HG03066 (cell line): Measurements from ENCODE around the gene ITCH.

Source experiments
- ATAC-seq: cut with Tn5 transposase; IDR thresholded peaks from one replicate; pipeline ENCODE4 v1.9.1; 2021; ENCODE audit warnings: low read depth; ENCODE audit not compliant: unreplicated experiment

The ITCH gene

GRCh38 chr20:34543463-34544056 lies 180.5 kb downstream of the ITCH start:
- no peak for ATAC-seq

GRCh38 chr20:34544109-34544796 lies 181.2 kb downstream of the ITCH start:
- ATAC-seq, result no peak

GRCh38 chr20:34546751-34547181 lies 183.7 kb downstream of the ITCH start:
- ATAC-seq, result no peak

GRCh38 chr20:34547844-34548613 lies 185.0 kb downstream of the ITCH start:
- ATAC-seq, result no peak

GRCh38 chr20:34549291-34549928 lies 186.3 kb downstream of the ITCH start:
- ATAC-seq, result no peak

GRCh38 chr20:34549929-34550305 lies 186.8 kb downstream of the ITCH start:
- ATAC-seq, result no peak

- no peak for ATAC-seq
Observed at GRCh38 chr20:34552569-34552968, 189.5 kb downstream of the ITCH start.

GRCh38 chr20:34553366-34553867 lies 190.3 kb downstream of the ITCH start:
- ATAC-seq, result no peak

GRCh38 chr20:34557936-34558319 lies 194.9 kb downstream of the ITCH start:
- no peak for ATAC-seq

- no peak for ATAC-seq
Observed at GRCh38 chr20:34558320-34559218, 195.5 kb downstream of the ITCH start, which contains the start of gene MAP1LC3A. TSS of gene MAP1LC3A (plus strand) at chr20:34558718. CDS start at chr20:34558869, 151 bp downstream.

- no peak for ATAC-seq
Observed at GRCh38 chr20:34559311-34560140, 196.5 kb downstream of the ITCH start.

GRCh38 chr20:34560141-34560523 lies 197.1 kb downstream of the ITCH start:
- no peak for ATAC-seq

GRCh38 chr20:34560614-34561013 lies 197.5 kb downstream of the ITCH start:
- no peak for ATAC-seq
